Right lobe of liver (tissue), 4 donors: ENCODE results near the gene RASSF5.
"Not testable (repeated sequence)": the region's sequence is repeated elsewhere in the genome, so short reads cannot be mapped to it uniquely, and the experiment has no call there.

Experiments used
- CTCF ChIP-seq, 4 donors: fragments of 200-600 bp in 3 of 4; fragments of 450-650 bp in 1 of 4; IDR thresholded peaks; one replicate each; pipeline versions ENCODE4 v1.5.1 to v1.8.0; 2016 to 2022; ENCODE audit warnings: antibody characterized with exemption in 4 of 4, mild to moderate bottlenecking in 2 of 4
- POLR2A ChIP-seq: fragments of 450-650 bp; IDR thresholded peaks from one replicate; pipeline ENCODE4 v1.6.1; 2017; ENCODE audit warnings: antibody characterized with exemption, mild to moderate bottlenecking
- donor health status: DM: no; HTN: no; CAD: no.
- donor health status: DM: no; HTN: no; CAD: no.
- donor health status: DM: no; HTN: yes; CAD: no.

GRCh38 chr1:206626396-206626795 is 119.1 kb downstream of the RASSF5 start:
- not testable (repeated sequence) for TF ChIP-seq POLR2A; CTCF (IDR thresholded peaks at IDR 0.05)
